NCI-H748 treated with DMSO at 0.1 percent for 48 hours (cell line): ENCODE results near the gene ACTMAP.
A peak's percentile ranks its signal among the peaks of the same experiment; 100 is the strongest.

ENCODE experiments used
- DNase-seq: peaks from one replicate; lab custom pipeline; 2025; lab: John Stamatoyannopoulos, UW

ACTMAP gene

DNA sequence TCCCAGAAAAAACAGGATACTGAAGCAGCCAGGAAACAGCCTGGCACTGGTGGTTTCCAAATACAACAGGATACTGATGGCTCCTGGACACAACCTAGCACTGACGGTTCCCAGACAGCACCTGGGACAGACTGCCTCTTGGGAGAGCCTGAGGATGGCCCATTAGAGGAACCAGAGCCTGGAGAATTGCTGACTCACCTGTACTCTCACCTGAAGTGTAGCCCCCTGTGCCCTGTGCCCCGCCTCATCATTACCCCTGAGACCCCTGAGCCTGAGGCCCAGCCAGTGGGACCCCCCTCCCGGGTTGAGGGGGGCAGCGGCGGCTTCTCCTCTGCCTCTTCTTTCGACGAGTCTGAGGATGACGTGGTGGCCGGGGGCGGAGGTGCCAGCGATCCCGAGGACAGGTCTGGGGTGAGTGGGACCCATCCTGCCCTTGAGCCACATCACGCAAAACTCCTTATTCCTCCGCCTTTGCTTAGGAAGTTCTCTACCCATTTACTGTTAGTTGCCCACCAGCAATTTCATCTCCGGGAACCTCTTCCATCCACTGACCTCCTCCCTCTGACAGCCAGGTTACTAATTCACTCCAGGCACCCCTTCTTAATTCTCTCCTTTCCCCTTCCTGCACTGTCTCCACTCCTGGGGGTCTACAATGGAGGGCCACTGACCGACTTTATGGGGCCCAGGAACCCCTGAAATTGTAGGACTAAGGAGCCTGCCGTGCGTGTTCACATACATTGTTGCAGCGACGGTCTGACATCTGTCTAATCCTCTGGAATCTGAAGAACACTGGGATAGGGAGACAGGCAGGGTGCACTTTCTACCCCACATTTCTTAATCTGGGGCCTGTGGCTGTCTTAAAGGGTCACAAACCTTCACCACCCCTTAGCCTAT, 32.1 kb downstream of the ACTMAP start:
- no peak for DNase-seq

DNA sequence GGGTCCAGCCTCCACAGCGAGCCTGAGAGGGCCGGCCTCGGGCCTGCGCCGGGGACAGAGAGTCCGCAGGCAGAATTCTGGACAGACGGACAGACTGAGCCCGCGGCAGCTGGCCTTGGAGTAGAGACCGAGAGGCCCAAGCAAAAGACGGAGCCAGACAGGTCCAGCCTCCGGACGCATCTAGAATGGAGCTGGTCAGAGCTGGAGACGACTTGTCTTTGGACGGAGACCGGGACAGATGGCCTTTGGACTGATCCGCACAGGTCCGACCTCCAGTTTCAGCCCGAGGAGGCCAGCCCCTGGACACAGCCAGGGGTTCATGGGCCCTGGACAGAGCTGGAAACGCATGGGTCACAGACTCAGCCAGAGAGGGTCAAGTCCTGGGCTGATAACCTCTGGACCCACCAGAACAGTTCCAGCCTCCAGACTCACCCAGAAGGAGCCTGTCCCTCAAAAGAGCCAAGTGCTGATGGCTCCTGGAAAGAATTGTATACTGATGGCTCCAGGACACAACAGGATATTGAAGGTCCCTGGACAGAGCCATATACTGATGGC, 32.9 kb downstream of the ACTMAP start:
- DNase-seq = no peak

GRCh38 chr19:40716482-40717324, 33.6 kb downstream of the ACTMAP start, which contains the start of the genes COQ8B and ITPKC:
Gene COQ8B, minus strand, starts transcription at chr19:40716886. Its CDS starts 2,254 bp downstream, at chr19:40714632.
Gene ITPKC, plus strand, starts transcription at chr19:40717112. Its CDS starts 24 bp downstream, at chr19:40717136.
- peak; percentile 92 for DNase-seq

DNA sequence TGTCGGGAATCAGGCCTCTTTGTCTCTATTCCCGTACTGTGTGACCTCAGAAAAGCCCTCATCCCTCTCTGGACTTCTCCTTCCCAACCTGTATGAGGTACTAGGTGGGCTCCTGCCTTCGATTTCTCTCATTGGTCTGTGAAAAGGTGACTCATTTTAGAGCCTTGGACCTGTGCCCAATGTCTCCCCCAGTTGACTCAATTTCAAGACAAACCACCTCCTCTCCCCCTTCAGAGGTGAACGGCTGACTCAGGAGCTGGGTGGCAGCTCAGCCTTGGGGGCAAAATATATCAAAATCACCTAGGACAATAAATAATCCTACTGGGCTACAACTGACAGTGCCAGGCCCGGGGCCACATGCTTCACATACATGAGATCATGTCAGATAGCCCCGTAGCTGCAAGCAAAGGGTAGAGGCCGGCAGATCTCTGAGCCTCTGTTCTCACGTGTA, 34.2 kb downstream of the ACTMAP start:
- peak; percentile 30 for DNase-seq

DNA sequence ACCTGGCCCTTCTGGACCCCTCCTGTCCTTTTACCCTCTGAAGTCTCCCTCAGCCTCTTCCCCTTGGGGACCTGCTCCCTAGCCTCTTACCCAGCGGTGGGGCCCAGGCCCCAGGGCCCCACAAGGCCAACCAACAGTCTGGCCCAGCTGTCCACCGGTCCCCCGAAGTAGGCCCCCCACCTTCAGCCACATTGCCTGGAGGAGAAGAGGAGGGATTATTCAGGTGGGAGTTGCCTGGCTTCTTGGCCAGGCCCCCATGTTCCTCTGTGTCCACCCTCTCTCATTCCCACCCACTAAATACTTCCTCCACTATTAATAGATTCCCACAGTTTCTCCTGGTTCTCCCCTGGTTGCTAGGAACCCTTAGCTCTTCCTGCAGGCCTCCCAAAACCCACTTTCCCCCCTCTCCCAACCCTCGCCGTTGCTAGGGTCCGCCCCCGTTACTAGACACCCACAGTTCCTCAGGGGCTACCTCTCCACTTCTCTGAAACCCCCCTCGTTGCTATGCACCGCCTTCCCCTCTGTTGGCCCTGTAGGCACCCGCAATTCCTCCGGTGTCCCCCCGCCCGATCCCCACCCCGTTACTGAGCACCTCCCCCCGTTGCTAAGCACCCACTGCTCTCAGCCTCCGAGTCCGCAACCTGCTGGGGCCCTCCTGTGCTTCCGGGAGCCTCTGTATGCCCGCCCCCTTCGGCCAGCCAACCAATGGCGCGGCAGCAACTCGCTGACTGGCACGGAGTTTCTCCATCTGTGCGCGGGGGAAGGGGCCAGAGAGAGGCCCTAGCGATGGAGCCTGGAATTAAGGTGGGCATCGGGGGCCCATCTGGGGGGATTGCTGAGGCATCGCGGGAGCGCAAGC, 35.6 kb downstream of the ACTMAP start:
- DNase-seq = peak; percentile 95

DNA sequence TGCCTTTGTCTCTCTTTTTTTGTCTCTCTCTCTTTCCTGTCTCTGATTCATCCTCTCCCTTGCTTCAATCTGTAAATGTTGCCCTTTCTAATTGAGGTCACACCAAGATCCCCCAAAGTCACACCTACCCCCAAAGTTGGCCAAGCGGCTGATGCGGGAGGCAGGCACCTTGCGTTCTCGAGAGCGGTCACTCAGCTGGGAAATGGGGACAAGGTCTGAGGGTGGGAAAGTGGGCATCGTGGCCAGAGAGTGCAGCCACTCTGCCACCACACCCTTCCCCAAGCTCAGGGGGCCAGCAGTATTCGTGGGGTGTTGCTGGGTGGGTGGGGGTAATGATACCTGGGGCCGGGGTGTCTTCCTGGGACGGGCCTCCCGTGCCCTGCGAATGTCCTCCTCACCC, 36.3 kb downstream of the ACTMAP start:
- DNase-seq = no peak

GRCh38 chr19:40709817-40710216, 40.5 kb downstream of the ACTMAP start:
- DNase-seq = no peak

DNA sequence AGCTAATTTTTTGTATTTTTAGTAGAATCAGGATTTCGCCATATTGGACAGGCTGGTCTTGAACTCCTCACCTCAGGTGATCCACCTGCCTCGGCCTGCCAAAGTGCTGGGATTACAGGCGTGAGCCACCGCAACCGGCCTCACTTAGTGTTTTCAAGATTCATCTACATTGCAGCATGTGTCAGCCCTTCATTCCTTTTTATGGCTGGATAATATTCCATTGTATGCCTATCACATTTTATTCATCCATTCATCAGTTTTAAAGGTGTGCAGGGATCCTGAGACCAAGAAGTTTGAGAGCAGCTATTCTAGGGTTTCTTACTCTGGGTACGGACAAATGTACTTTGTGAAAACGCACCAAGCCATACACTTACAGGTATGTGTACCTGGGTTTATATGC, 42.7 kb downstream of the ACTMAP start:
- no peak for DNase-seq

DNA sequence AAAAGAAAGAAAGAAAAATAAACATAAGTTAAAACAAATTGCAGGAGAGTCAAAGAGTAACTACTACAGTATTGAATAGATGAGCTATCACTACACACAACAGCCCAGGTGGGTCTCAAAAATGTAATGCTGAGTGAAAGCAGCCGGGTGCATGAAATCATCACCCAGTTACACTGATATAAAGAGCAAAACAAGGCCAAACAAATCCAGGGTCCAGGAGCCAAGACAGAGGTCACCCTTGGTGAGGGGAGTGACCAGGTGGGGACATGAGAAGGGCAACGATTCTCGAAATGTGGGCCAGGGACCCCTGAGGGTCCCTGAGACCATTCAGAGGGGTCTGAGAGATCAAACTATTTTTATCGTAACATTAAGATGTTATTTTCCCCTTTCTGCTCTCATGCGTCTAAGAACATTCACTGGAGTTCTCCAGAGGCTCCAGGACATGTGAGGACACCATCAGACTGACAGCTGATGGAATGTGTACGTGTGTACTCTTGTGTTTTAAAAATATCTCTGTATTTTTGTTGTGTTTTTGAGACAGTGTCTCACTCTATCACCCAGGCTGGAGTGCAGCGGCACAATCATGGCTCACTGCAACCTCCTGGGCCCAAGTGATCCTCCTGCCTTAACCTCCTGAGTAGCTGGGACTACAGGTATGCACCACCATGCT, 44.2 kb downstream of the ACTMAP start:
- no peak for DNase-seq

DNA sequence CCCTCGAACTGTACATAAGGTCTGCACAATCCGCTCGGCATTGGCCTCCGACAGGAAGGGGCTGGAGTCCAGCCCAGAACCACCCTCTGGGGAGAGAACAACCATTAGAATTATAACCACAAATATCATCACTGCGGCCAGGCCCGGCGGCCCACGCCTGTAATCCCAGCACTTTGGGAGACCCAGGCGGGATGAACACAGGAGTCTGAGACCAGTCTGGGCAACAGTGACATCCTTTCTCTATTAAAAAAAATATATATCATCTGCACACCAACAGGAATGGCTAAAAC, 45.0 kb downstream of the ACTMAP start:
- no peak for DNase-seq

DNA sequence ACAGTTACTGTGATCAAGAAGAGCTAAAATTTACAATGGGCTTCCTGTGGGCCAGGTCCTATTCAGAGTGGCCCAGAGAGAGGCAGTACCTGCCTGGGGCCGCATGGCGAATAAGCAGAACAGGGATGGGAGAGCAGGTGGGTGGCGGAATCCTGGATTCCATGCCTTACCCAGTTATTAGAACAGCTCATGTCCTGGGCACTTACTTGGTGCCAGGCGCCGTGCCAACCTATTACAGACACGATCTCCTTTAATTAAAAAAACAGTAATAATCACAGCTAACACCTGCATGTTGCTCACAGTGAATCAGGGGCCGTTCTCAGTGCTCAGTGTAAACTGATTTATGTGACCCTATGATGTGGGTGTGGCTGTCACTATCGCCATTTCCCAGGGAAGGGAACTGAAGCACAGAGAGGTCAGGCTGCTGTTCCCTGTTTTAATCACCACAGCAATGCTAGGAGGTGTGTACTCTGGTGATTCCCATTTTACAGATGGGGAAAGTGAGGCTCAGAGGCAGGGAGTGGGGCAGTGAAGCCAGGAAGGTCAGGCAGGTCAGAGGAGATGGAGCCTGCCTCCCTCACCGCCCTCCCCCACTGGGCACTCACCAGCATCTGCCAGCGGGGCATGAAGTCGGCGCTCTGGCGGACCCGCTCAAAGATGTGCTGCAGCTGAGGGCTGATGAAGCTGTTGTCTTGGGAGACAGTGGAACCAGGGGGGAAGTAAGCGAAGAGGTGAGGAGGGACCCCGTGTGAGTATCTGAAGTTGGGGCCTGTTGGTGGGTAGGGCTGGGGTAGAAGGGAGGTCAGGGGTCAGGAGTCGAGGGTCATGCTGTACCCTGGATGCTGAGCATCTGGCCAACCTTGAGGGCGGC, 45.6 kb downstream of the ACTMAP start:
- DNase-seq = no peak

DNA sequence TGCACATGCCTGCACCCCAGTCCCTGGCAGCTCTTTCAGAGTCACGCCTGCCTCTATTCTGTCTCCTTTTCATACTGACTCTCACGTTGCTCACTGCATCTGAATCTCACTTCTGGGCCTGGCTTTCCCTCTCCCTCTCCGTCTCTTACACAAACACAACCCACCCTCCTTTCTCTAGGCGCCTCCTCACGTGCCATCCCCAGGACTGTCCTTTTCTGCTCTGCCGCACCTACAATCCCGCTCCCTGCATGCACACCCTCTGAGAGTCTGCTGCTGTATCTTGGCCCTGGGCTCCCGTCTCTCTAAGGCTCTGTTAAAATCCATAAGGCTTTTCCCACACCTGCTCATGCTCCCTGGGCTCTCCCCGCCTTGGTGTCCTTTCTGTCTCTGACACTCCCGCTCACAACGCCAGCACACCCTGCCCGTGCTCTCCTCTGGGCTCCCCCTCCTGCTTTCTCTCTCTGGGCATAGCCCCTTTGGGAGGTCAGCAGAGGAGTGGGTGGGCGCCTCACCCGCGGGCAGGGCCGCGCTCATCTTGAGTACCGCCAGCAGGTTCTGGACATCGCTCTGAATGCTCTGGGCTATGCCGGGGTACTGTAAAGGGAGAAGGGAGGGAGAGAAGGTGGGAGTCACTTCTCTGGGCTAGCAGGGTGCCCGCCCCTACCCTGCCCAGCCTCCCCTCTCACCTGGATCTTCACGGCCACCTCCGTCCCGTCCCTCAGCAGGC, 47.1 kb downstream of the ACTMAP start:
- no peak for DNase-seq

DNA sequence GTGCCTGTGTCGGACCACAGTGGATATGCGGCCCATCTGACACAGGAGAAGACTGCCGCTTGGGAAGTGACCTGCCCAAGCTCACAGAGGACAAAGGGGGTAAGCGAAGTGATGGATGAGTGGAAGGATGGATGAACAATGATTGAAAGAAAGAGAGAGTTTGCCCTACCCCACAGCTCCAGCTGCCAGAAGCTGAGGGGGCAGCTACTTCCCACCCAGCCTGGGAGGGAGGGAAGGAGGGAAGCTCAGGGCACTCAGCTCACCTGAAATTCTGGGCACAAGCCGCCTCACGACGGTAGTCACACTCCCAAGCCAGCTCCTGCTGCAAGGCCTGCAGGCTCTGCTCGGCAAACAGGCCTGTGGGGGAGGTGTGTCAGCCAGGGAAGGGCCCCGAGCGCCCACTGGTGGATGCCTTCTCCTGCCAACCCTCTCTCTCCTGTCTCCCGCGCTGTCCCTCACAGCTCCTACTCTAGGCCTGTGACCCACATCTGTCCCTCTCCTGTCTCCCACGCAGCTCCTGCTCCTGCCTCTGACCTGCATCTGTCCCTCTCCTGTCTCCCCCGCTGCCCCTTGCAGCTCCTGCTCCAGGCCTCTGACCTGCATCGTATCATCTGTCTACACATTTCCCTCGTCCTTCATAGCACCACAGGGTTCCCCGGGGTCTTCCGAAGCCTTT, 47.8 kb downstream of the ACTMAP start:
- DNase-seq = no peak

- DNase-seq = no peak
Measured at GRCh38 chr19:40701758-40702157, 48.5 kb downstream of the ACTMAP start.

- no peak for DNase-seq
Measured at GRCh38 chr19:40700083-40700482, 50.2 kb downstream of the ACTMAP start.

DNA sequence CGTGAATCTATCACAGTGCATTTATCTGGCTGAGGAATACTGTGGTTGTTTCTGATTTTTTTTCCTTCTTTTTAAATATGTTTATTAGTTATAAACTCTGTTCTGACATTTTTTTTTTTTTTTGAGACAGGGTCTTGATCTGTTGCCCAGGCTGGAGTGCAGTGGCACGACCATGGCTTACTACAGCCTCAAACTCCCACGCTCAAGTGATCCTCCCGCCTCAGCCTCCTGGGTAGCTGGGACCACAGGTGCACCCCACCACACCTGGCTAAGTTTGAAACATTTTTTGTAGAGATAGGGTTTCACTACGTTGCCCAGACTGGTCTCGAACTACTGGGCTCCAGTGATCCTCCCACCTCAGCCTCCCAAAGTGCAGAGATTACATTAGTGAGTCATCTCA, 53.3 kb downstream of the ACTMAP start:
- DNase-seq = no peak

DNA sequence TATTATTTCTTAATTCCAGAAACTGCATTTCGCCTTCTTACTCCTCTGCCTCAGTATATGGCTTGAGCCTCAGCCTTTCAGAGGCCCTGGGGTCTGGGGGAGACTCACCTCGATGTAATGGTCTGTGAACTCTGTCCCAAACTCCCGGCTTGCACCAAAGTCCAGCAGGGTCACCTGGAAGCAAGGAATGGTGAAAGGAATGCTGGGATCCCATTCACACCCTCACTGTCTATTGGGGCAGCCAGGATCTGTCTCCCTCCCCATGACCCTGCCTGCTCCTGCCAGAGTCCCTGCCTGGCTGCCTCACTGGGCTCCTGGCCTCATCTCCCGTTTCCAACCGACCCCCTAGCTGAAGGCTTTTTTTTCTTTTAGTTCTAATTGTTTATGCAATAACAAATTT, 54.4 kb downstream of the ACTMAP start:
- no peak for DNase-seq

DNA sequence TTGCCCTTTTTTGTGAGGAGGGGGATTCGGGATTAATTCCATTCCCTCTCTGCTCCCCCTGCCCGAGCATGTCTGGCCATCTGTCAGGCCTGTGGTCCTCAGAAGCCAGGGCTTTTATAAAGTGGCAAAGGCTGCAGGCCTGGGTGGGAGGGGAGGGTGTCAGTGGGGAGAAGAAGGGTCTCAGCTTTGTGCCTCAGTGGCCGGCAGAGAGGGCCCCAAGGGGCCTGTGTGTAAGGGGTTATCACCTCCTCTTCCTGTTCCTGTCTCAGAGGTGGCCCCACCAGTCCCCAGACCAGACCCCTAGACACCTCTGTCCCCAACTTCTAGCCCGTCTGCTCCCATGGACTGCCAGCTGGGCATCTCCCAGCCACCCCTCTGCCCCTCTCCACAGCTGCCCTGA, 56.4 kb downstream of the ACTMAP start:
- DNase-seq = no peak
